GM23248 (cell line): ENCODE measurements around the gene RAB15. TPM values are rescaled to one million over a fixed set of nuclear protein-coding genes. Genes with fewer than 3 reads are reported as not detected.

ENCODE experiments used
- DNase-seq: peaks from one replicate; pipeline ENCODE4 v3.0.0-alpha.2; 2015
- H2AFZ ChIP-seq: fragments of 200-600 bp; sonication (generic); 2 replicates; pipeline ENCODE4 v1.6.1; 2016; ENCODE audit warnings: antibody characterized with exemption
- H3F3A ChIP-seq: fragments of 200-600 bp; sonication (generic); 2 replicates; pipeline ENCODE4 v1.6.1; 2016; ENCODE audit warnings: mild to moderate bottlenecking, antibody characterized with exemption, mixed run types; ENCODE audit not compliant: insufficient read depth
- H3K27ac ChIP-seq: fragments of 200-600 bp; sonication (generic); 2 replicates; pipeline ENCODE4 v1.5.1; 2016; ENCODE audit warnings: mild to moderate bottlenecking
- H3K27me3 ChIP-seq: fragments of 200-600 bp; sonication (generic); replicated peaks from 2 replicates; pipeline ENCODE4 v1.6.1; 2016; ENCODE audit warnings: mild to moderate bottlenecking; ENCODE audit not compliant: insufficient read depth
- H3K36me3 ChIP-seq: fragments of 200-600 bp; sonication (generic); 2 replicates; pipeline ENCODE4 v1.6.1; 2016; ENCODE audit warnings: low read depth, mild to moderate bottlenecking
- H3K4me1 ChIP-seq: fragments of 200-600 bp; sonication (generic); 2 replicates; pipeline ENCODE4 v1.6.1; 2016; ENCODE audit warnings: mild to moderate bottlenecking; ENCODE audit not compliant: insufficient read depth
- H3K4me2 ChIP-seq: fragments of 200-600 bp; sonication (generic); one replicate; pipeline ENCODE4 v1.6.1; 2016; ENCODE audit warnings: mild to moderate bottlenecking; ENCODE audit not compliant: unreplicated experiment
- H3K4me3 ChIP-seq: fragments of 200-600 bp; sonication (generic); 2 replicates; pipeline ENCODE4 v1.5.1; 2016; ENCODE audit warnings: mild to moderate bottlenecking
- H3K79me2 ChIP-seq: fragments of 200-600 bp; sonication (generic); 2 replicates; pipeline ENCODE4 v1.6.1; 2016; ENCODE audit warnings: mild to moderate bottlenecking; ENCODE audit not compliant: insufficient read depth
- H3K9ac ChIP-seq: fragments of 200-600 bp; sonication (generic); 2 replicates; pipeline ENCODE4 v1.6.1; 2016; ENCODE audit warnings: mild to moderate bottlenecking
- H3K9me2 ChIP-seq: fragments of 200-600 bp; sonication (generic); 2 replicates; pipeline ENCODE4 v1.6.1; 2016; ENCODE audit warnings: mixed run types, mild to moderate bottlenecking, moderate library complexity; ENCODE audit not compliant: insufficient read depth
- H3K9me3 ChIP-seq: fragments of 200-600 bp; sonication (generic); one replicate; pipeline ENCODE4 v1.6.1; 2017; ENCODE audit warnings: low read depth
- H4K20me1 ChIP-seq: fragments of 200-600 bp; sonication (generic); 2 replicates; pipeline ENCODE4 v1.6.0; 2016; ENCODE audit not compliant: insufficient read depth
- EZH2 ChIP-seq: fragments of 200-600 bp; sonication (generic); IDR thresholded peaks from 2 replicates; pipeline ENCODE4 v1.6.1; 2018; ENCODE audit warnings: antibody characterized with exemption, mild to moderate bottlenecking; ENCODE audit not compliant: insufficient read depth, poor library complexity, severe bottlenecking
- EZH2phosphoT487 ChIP-seq: fragments of 200-600 bp; sonication (generic); IDR thresholded peaks from 2 replicates; pipeline ENCODE4 v1.6.1; 2018; ENCODE audit warnings: antibody characterized with exemption, moderate library complexity, mild to moderate bottlenecking, low read depth; ENCODE audit not compliant: insufficient read depth
- WGBS, 2 experiments: methylation state at CpG; one replicate each; pipeline ENCODE4 v1.1.6; 2015 to 2017; ENCODE audit warnings: low lambda C conversion rate in 2 of 2, low coverage in 1 of 2; ENCODE audit errors: missing lambda C conversion rate in 2 of 2; 5-methylcytosine and 5-hydroxymethylcytosine counted together
- in situ Hi-C: fragments of 300-500 bp; cut with MboI; formaldehyde crosslinking; loops from 2 replicates; pipeline ENCODE4 v1.15.0; 2020
- polyA plus RNA-seq: library from polyadenylated mRNA; unstranded; fragments of >200 nt; fragmentation: Nextera tagmentation; extraction: Ambion mirVana; gene quantifications from 2 replicates; pipeline ENCODE4 v1.2.1, GENCODE V29; 2016
- total RNA-seq: library from RNA; depleted of rRNA; stranded (reverse); fragments of >200 nt; shearing (Covaris generic); gene quantifications from 2 replicates; pipeline ENCODE4 v1.2.3, GENCODE V29; 2014

RAB15 gene
- total and polyA plus RNA-seq, 2 experiments from 2014 or later, result 2.0 to 4.3 TPM

DNA sequence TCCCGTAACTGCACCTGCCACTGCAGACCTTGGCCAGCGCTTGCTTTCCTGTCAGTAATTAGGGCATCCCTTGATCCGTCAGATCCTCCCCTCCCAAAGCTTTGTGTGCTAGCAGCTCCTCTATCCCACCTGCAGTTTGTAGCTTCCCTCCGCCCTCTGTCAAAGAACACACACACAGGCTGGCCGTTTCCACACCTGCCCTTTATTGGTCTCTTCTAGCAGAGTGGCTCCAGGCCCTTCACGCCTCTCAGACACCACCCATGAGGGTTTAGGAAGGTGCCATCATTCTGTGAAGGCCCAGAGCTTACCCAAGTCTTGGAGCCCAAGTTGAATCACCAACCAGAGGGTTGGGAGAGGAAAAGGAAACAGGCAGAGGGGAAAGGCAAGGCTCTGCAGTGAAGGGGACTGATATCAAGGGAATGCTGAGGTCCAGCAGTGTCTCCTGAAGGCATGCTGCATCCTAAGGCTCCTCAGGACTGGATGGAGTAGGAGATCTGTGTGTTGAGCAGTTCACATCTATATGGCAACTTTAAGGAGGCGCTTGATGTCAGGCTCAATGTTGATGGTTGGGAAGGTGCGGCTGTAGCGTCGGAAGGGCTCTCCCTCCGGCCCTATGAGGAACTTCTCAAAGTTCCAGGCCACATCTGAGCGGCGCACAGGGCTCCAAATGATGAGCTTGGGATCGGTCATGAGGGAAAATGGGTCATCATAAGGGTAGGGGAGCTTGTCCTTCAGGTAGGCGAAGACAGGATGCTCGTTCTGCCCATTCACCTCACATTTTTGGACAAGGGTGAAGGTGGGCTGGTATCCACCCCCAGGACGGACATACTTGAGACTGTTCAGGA, 32.9 kb downstream of the RAB15 start:
- Histone ChIP-seq H3K4me3 (no peak overlapping the region), H3K9me2 (no peaks in the 10 kb centered on the region), H3K9me3 (no peaks in the 10 kb centered on the region), H3K27ac (no peak overlapping the region), H3K4me1 (no peaks in the 10 kb centered on the region), H3K79me2 (no peaks in the 10 kb centered on the region), H3F3A (0 out of 2 replicates have a peak, but pooled peaks cover 3% of the 10 kb centered on the region), H3K27me3 (no peaks in the 10 kb centered on the region), H2AFZ (no peak overlapping the region), H3K4me2 (no peak overlapping the region), H3K9ac (no peak overlapping the region), H4K20me1 (no peaks in the 10 kb centered on the region), H3K36me3 (no peaks in the 10 kb centered on the region)
- WGBS, 2 experiments, result 94 to 95% methylated on average over 17 of the region's 17 CpGs
- DNase-seq, result no peak
- TF ChIP-seq EZH2 (no peak), EZH2phosphoT487 (no peak)
- in situ Hi-C loops, result no loop called here

DNA sequence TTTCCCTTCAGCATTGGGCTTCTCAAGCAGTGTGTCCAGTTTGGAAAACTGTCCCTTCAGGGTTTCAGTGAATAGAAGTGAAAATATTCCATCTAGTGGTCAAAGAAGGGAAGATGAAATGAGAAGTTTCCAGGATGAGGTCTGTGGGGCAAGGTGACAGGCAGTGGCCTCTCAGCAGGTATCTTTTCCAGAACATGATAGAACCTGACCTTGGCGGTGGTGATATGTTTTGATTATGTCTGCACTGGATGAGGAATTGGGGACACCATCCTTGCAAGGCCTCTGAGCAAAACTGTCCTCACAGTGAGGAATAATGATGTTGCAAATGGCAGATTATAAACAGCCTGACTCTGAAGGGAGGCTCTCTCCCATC, 34.3 kb downstream of the RAB15 start:
- WGBS, 2 experiments, result 31 to 68% methylated on average over 1 of the region's 1 CpG
- Histone ChIP-seq H3F3A (0 out of 2 replicates have a peak, but pooled peaks cover 3% of the 10 kb centered on the region), H2AFZ (no peak overlapping the region), H3K36me3 (peaks cover 3% of the 10 kb centered on the region), H3K4me1 (no peaks in the 10 kb centered on the region), H4K20me1 (no peaks in the 10 kb centered on the region), H3K4me3 (no peak overlapping the region), H3K9ac (no peak overlapping the region), H3K4me2 (no peak overlapping the region), H3K27ac (no peak overlapping the region), H3K9me2 (no peaks in the 10 kb centered on the region), H3K9me3 (no peaks in the 10 kb centered on the region), H3K79me2 (0 out of 2 replicates have a peak, but pooled peaks cover 5% of the 10 kb centered on the region), H3K27me3 (no peaks in the 10 kb centered on the region)
- DNase-seq, result peak; percentile 46
- TF ChIP-seq EZH2 (no peak), EZH2phosphoT487 (no peak)
- in situ Hi-C loops, result no loop called here

DNA sequence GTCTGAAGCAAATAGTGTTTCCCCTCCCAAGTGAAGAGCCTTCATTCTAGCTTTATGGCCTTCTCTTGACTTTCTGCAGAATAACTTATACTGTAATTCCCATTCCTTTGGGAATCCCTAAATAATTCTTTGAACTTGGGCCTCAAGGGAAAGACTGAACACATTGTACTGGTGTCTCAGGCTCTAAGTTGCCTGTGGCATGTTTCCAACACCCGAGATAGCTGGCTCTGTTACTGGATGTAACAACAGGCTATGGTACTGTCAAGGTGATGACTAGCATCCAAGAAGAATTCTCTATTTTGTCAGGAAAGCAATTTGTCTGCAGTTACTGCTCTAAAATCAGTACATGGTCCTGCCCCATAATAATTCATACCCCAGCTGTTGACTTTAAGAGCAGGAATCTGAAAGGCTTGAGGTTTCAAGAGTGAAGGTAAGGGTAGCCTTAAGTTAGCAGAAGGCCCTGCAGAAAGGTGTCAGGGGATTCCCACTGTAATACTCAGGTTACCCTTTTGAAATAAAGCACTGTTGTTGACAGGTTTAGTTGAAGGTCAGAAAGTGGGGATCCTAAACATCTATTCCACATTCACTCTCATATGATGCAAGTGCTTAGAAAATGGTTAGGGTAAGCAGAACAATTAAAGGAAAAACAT, 34.8 kb downstream of the RAB15 start:
- Histone ChIP-seq H2AFZ (no peak overlapping the region), H4K20me1 (no peaks in the 10 kb centered on the region), H3F3A (0 out of 2 replicates have a peak, but pooled peaks cover 3% of the 10 kb centered on the region), H3K4me2 (no peak overlapping the region), H3K9me2 (no peaks in the 10 kb centered on the region), H3K27me3 (no peaks in the 10 kb centered on the region), H3K9ac (no peak overlapping the region), H3K79me2 (peaks cover 9% of the 10 kb centered on the region; the same call in 1 of the 2 replicates), H3K4me1 (no peaks in the 10 kb centered on the region), H3K36me3 (peaks cover 8% of the 10 kb centered on the region), H3K4me3 (no peak overlapping the region), H3K27ac (no peak overlapping the region), H3K9me3 (no peaks in the 10 kb centered on the region)
- TF ChIP-seq EZH2phosphoT487 (no peak), EZH2 (no peak)
- DNase-seq, result no peak
- in situ Hi-C loops, result no loop called here
- 0 to 6% methylated on average over 1 of the region's 1 CpG for WGBS, 2 experiments

DNA sequence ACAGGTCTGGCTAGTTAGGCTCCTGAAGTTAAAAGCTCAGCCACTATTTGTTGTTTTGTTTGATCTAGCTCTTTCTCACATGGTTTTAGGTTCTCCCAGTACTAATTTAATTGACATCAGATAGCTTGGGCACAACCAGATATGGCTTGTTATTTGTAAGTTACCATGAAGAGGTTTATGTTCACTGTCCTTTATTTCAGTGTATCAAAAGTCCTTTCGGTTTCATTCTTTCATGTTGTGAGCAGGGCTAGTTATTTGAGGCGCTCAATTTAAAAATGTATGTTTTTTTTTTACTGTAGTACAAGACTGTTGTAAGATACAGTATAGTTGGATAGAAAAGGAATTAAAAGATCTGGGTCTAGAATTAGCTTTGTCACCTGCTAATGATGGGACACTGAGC, 36.6 kb downstream of the RAB15 start:
- H3K4me2 ChIP-seq, result no peak overlapping the region
- no peak overlapping the region for H2AFZ ChIP-seq
- no peak overlapping the region for H3K9ac ChIP-seq
- no peaks in the 10 kb centered on the region for H4K20me1 ChIP-seq
- no peaks in the 10 kb centered on the region for H3K4me1 ChIP-seq
- no peak overlapping the region for H3K4me3 ChIP-seq
- no peaks in the 10 kb centered on the region for H3K9me2 ChIP-seq
- H3F3A ChIP-seq, result 0 out of 2 replicates have a peak, but pooled peaks cover 3% of the 10 kb centered on the region
- in situ Hi-C loops, result no loop called here
- no peak for DNase-seq
- TF ChIP-seq EZH2 (no peak), EZH2phosphoT487 (no peak)
- H3K36me3 ChIP-seq, result peaks cover 19% of the 10 kb centered on the region
- H3K27me3 ChIP-seq, result no peaks in the 10 kb centered on the region
- WGBS, 2 experiments, result 93 to 97% methylated on average over 2 of the region's 2 CpGs
- H3K79me2 ChIP-seq, result peaks cover 25% of the 10 kb centered on the region
- H3K9me3 ChIP-seq, result no peaks in the 10 kb centered on the region
- no peak overlapping the region for H3K27ac ChIP-seq
